HEK293T (cell line): ENCODE data around the gene ASB2.

Experiments used
- CTCF ChIA-PET: fragments of 350-600 bp; formaldehyde crosslinking; extraction: SDS; loops from one replicate; lab custom pipeline; 2021; ENCODE audit warnings: antibody characterized with exemption, inconsistent platforms; lab: Yijun Ruan, JAX
- POLR2A ChIA-PET: fragments of 350-600 bp; formaldehyde crosslinking; extraction: SDS; loops from one replicate; lab custom pipeline; 2020; ENCODE audit warnings: antibody characterized with exemption, inconsistent platforms; lab: Yijun Ruan, JAX
- DNase-seq: peaks from one replicate; pipeline ENCODE4 v3.0.0; 2012; ENCODE audit warnings: mixed read lengths; ENCODE audit errors: extremely low spot score
- ARNT ChIP-seq: fragments of 450-650 bp; IDR thresholded peaks from 2 replicates; pipeline ENCODE4 v1.6.1; 2017; ENCODE audit warnings: mild to moderate bottlenecking
- BHLHE40 ChIP-seq: fragments of 450-650 bp; IDR thresholded peaks from 2 replicates; pipeline ENCODE4 v1.6.1; 2016; ENCODE audit warnings: mild to moderate bottlenecking, moderate library complexity, borderline replicate concordance
- CTBP1 ChIP-seq: fragments of 450-650 bp; IDR thresholded peaks from 2 replicates; pipeline ENCODE4 v1.6.1; 2016; ENCODE audit warnings: borderline replicate concordance
- ELF4 ChIP-seq: fragments of 450-650 bp; IDR thresholded peaks from 2 replicates; pipeline ENCODE4 v1.6.1; 2017; ENCODE audit warnings: antibody characterized with exemption
- FOXA1 ChIP-seq: fragments of 450-650 bp; IDR thresholded peaks from 2 replicates; pipeline ENCODE4 v1.6.1; 2016; ENCODE audit warnings: mild to moderate bottlenecking
- FOXK2 ChIP-seq: fragments of 450-650 bp; IDR thresholded peaks from 2 replicates; pipeline ENCODE4 v1.6.1; 2016; ENCODE audit warnings: mild to moderate bottlenecking
- FOXM1 ChIP-seq: fragments of 450-650 bp; IDR thresholded peaks from 2 replicates; pipeline ENCODE4 v1.6.1; 2017; ENCODE audit warnings: mild to moderate bottlenecking, borderline replicate concordance
- HDGF ChIP-seq: fragments of 450-650 bp; IDR thresholded peaks from 2 replicates; pipeline ENCODE4 v1.6.1; 2017; ENCODE audit warnings: antibody characterized with exemption, borderline replicate concordance
- L3MBTL2 ChIP-seq: fragments of 450-650 bp; conservative IDR thresholded peaks from 2 replicates; pipeline ENCODE4 v1.6.1; 2016; ENCODE audit warnings: mild to moderate bottlenecking
- LEF1 ChIP-seq: fragments of 450-650 bp; IDR thresholded peaks from 2 replicates; pipeline ENCODE4 v1.6.1; 2017; ENCODE audit warnings: mild to moderate bottlenecking, borderline replicate concordance
- NFRKB ChIP-seq: fragments of 450-650 bp; IDR thresholded peaks from 2 replicates; pipeline ENCODE4 v1.6.1; 2016; ENCODE audit warnings: mild to moderate bottlenecking, moderate library complexity
- PKNOX1 ChIP-seq: fragments of 450-650 bp; IDR thresholded peaks from 2 replicates; pipeline ENCODE4 v1.6.1; 2016
- SP1 ChIP-seq: fragments of 450-650 bp; IDR thresholded peaks from 2 replicates; pipeline ENCODE4 v1.6.1; 2017
- SUZ12 ChIP-seq: fragments of 450-650 bp; IDR thresholded peaks from 2 replicates; pipeline ENCODE4 v1.6.1; 2016; ENCODE audit warnings: mild to moderate bottlenecking
- TARDBP ChIP-seq: fragments of 450-650 bp; IDR thresholded peaks from 2 replicates; pipeline ENCODE4 v1.6.1; 2016
- ZNF384 ChIP-seq: fragments of 450-650 bp; IDR thresholded peaks from 2 replicates; pipeline ENCODE4 v1.6.1; 2016

ASB2 gene

DNA sequence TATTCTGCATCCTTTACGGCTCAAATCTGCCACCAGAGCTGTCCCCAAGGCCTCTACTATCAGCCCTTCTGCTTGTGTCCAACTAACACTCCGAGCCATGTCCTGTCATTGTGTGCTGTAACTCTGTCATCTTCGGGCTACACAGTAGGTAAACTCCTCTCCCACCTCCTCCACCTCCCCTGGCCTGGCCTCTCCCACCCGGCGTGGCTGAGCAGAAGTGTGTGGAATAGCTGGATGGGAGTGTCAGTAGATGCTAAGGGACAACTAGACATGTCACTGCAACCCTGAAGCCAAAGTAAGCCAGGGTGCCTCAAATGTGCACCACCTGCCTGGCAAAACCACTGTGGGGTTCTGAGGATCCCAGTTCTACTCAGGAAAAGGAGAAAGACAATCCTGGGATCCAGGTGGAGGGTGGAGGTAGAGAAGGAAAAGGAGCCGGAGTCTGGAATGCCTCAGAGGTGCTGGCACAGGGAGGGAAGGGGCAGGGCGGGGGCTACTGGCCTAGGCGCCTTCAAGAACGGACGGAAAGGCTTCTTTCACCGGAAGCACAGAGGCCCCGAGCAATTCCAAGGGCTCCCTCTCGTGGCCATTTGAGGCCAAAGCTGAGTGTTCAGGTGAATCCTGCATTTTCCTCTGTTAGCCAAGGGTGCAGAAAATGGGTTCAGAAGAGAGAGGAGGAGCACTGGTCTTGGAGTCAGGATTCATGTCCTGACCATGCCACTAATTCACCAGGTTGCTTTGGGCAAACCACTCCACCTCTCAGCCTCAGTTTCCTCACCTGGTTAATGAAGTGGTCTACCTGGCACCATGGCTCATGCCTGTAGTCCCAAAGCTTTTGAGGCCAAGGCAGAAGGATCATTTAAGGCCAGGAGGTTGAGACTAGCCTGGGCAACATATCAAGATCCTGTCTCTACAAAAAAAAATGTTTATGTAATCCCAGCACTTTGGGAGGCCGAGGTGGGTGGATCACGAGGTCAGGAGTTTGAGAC, 69.7 kb downstream of the ASB2 start:
- peak; percentile 81 for DNase-seq
- CTCF ChIA-PET: interaction anchor here (1.0 kb wide), 1 partner anchor 253 kb away, joined by 3 read pairs; no protein-coding TSS in a partner anchor
- peak; percentile 51 for TF ChIP-seq L3MBTL2
- TF ChIP-seq HDGF: no peak
- no peak for TF ChIP-seq BHLHE40
- POLR2A ChIA-PET: no interaction called here

GRCh38 chr14:93905623-93906022, 70.7 kb downstream of the ASB2 start:
- ChIA-PET CTCF (no interaction called here), POLR2A (no interaction called here)
- no peak for DNase-seq
- TF ChIP-seq TARDBP (no peak), PKNOX1 (no peak), ZNF384 (no peak), ELF4 (no peak), SUZ12 (no peak), FOXA1 (no peak), FOXM1 (no peak)

GRCh38 chr14:93903342-93904184, 72.8 kb downstream of the ASB2 start:
- TF ChIP-seq FOXA1 (no peak), FOXK2 (no peak), FOXM1 (no peak)
- DNase-seq: peak; percentile 44
- ChIA-PET CTCF (interaction anchor here (0.6 to 1.6 kb wide), 9 partner anchors 8 to 258 kb away, joined by 3 to 14 read pairs (median 3); no protein-coding TSS in a partner anchor), POLR2A (no interaction called here)

GRCh38 chr14:93902619-93903307, 73.6 kb downstream of the ASB2 start:
- no peak for DNase-seq
- POLR2A ChIA-PET: no interaction called here
- TF ChIP-seq LEF1: no peak
- CTCF ChIA-PET: interaction anchor here (0.6 to 1.6 kb wide), 8 partner anchors 8 to 257 kb away, joined by 3 to 14 read pairs (median 3); no protein-coding TSS in a partner anchor

DNA sequence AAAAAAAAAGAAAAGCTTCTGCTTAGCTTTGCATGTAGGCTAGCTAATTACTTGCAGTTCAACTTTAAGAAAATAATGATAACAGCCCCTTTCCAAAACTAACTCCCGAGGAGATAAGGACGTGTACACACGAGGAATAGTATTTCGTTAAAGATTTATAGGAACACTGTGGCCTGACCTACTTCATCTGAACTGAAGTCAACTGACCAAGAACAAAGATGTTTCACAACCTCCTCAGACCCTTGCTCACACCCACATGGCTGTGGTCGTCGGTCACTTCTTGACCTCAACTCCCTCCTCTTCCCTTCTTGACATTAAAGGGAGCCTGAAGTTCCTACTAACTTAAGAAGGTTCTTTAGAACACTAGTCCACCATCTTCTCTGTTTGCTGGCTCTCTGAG, 74.6 kb downstream of the ASB2 start:
- DNase-seq: no peak
- CTCF ChIA-PET: no interaction called here
- POLR2A ChIA-PET: no interaction called here
- no peak for TF ChIP-seq ELF4
- TF ChIP-seq HDGF: no peak
- no peak for TF ChIP-seq FOXA1
- TF ChIP-seq SP1: no peak
- TF ChIP-seq FOXK2: no peak

DNA sequence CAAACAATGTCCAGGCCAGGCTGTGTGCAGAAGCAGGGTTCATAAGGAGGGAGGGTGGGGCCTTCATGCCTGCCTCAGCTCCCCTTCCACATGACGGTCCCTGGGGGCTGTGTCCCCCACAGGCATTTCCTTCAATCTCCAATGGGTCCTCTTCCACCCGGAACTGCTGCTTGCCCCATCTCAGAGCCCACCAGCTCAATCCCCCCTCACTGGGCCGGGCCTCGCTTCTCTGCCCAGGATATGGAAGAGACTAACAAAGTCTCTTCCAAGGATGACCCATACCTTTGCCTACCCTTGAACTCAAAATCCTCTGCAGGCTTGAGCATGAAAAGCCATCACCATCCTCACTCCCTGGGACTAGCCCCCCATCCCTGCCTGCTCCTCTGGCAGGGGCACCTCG, 77.6 kb downstream of the ASB2 start:
- TF ChIP-seq LEF1: no peak
- no peak for TF ChIP-seq HDGF
- no peak for TF ChIP-seq L3MBTL2
- no peak for TF ChIP-seq FOXM1
- CTCF ChIA-PET: interaction anchor here (1.5 kb wide), 1 partner anchor 41 kb away, joined by 4 read pairs; no protein-coding TSS in a partner anchor
- DNase-seq: no peak
- POLR2A ChIA-PET: no interaction called here

GRCh38 chr14:93898081-93898611, 78.2 kb downstream of the ASB2 start:
- ChIA-PET POLR2A (no interaction called here), CTCF (interaction anchor here (0.8 to 1.5 kb wide), 3 partner anchors 11 to 42 kb away, joined by 3 to 4 read pairs (median 4); no protein-coding TSS in a partner anchor)
- TF ChIP-seq FOXM1 (no peak), BHLHE40 (no peak), HDGF (no peak), NFRKB (no peak), CTBP1 (no peak), ARNT (no peak), SP1 (no peak), FOXA1 (no peak), LEF1 (no peak), ELF4 (no peak), ZNF384 (no peak), PKNOX1 (no peak), TARDBP (no peak), FOXK2 (no peak), L3MBTL2 (no peak), SUZ12 (no peak)
- DNase-seq: no peak
